Duodenal mucosa (tissue), 2 donors: ENCODE data around the gene ZFYVE1.
"Not testable (repeated sequence)": the region's sequence is repeated elsewhere in the genome, so short reads cannot be mapped to it uniquely, and the experiment has no call there.

Experiments used
- H3K27ac ChIP-seq: one replicate; pipeline ENCODE4 v1.7.0; 2013; ENCODE audit warnings: low read depth, low read length
- H3K27me3 ChIP-seq, 2 donors: one replicate each; pipeline ENCODE4 v1.7.0; 2013; ENCODE audit warnings: low read length in 2 of 2, control low read depth in 1 of 2; ENCODE audit not compliant: insufficient read depth in 2 of 2, control insufficient read depth in 1 of 2
- H3K36me3 ChIP-seq, 2 donors: one replicate each; pipeline ENCODE4 v1.7.0; 2013; ENCODE audit warnings: low read length in 2 of 2, control low read depth in 1 of 2; ENCODE audit not compliant: insufficient read depth in 2 of 2, control insufficient read depth in 1 of 2
- H3K4me1 ChIP-seq, 2 donors: one replicate each; pipeline ENCODE4 v1.7.0; 2013; ENCODE audit warnings: low read length in 2 of 2, control low read depth in 1 of 2; ENCODE audit not compliant: insufficient read depth in 2 of 2, control insufficient read depth in 1 of 2
- H3K4me3 ChIP-seq, 2 donors: one replicate each; pipeline ENCODE4 v1.7.0; 2013; ENCODE audit warnings: low read length in 2 of 2, low read depth in 1 of 2
- H3K9ac ChIP-seq, 2 donors: one replicate each; pipeline ENCODE4 v1.7.0; 2013; ENCODE audit warnings: low read length in 2 of 2, low read depth in 1 of 2
- H3K9me3 ChIP-seq, 2 donors: one replicate each; pipeline ENCODE4 v1.7.0; 2013; ENCODE audit warnings: low read length in 2 of 2, control low read depth in 1 of 2; ENCODE audit not compliant: control insufficient read depth in 1 of 2

ZFYVE1 gene

DNA sequence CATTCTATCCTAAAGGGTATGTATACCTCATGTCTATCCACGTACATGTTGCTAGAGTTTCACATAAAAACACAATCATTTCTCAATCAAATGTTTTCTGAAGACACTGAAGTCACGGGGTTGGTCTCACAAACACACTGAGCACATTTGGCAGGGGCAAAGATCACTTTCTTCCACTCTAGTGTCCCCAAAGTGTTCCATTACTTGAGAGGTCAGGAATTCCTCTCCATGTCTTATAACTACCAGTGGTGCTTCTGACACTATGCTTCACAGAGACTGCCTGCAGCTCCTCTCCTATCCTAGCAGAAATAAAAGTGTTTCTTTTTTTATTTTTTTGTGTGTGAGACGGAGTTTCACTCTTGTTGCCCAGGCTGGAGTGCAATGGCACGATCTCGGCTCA, 19.1 kb downstream of the ZFYVE1 start:
- Histone ChIP-seq H3K27me3 (no peaks in the 10 kb centered on the region), H3K27ac (no peak overlapping the region), H3K4me1 (peaks cover 0 to 3% of the 10 kb centered on the region in 2 donors), H3K36me3 (peaks cover 10 to 22% of the 10 kb centered on the region in 2 donors), H3K4me3 (no peak overlapping the region), H3K9me3 (no peaks in the 10 kb centered on the region), H3K9ac (no peak overlapping the region)

- not testable (repeated sequence) for H3K4me1 ChIP-seq, H3K9ac ChIP-seq, H3K27me3 ChIP-seq, H3K4me3 ChIP-seq, H3K27ac ChIP-seq, H3K9me3 ChIP-seq
- peaks cover 10 to 22% of the 10 kb centered on the region in 2 donors for H3K36me3 ChIP-seq
Observed at GRCh38 chr14:73004641-73005040, 22.3 kb downstream of the ZFYVE1 start.

- Histone ChIP-seq H3K36me3 (peaks cover 10 to 17% of the 10 kb centered on the region in 2 donors), H3K4me3 (no peak overlapping the region), H3K27me3 (no peaks in the 10 kb centered on the region), H3K4me1 (peaks cover 0 to under 1% of the 10 kb centered on the region in 2 donors), H3K27ac (no peak overlapping the region), H3K9me3 (no peaks in the 10 kb centered on the region), H3K9ac (no peak overlapping the region)
Observed at GRCh38 chr14:73003681-73004080, 23.2 kb downstream of the ZFYVE1 start.

DNA sequence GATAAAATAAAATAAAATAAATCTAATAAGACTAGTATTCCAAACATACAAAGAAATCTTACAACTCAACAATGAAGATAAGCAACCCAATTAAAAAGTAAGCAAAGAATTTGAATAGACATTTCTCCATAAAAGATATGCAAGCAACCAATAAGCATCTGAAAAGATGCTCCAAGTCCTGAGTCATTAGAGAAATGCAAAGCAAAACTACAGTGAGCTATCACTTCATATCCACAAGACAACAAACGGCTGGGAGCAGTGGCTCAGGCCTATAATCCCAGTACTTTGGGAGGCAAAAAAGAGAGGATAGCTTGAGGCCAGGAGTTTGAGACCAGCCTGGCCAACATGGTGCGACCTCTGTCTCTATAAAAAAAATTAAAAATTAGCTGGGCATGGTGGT, 26.8 kb downstream of the ZFYVE1 start:
- Histone ChIP-seq H3K9me3 (no peaks in the 10 kb centered on the region), H3K4me1 (no peaks in the 10 kb centered on the region), H3K27ac (no peak overlapping the region), H3K9ac (no peak overlapping the region), H3K27me3 (no peaks in the 10 kb centered on the region), H3K4me3 (no peak overlapping the region), H3K36me3 (peaks cover 15 to 35% of the 10 kb centered on the region in 2 donors)

DNA sequence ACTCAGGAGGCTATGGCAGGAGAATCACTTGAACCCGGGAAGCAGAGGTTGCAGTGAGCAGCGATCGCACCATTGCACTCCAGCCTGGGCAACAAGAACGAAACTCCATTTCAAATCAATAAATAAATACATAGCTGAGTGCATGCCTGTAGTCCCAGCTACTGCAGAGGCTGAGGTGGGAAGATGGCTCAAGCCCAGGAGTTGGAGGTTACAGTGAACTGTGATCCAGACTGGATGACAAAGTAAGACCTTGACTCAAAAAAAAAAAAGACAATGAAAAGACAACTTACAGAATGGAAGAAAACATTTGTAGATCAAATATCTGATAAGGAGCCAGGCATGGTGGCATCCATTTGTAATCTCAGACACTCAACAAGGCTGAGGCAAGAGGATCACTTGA, 27.6 kb downstream of the ZFYVE1 start:
- no peak overlapping the region for H3K27ac ChIP-seq
- H3K36me3 ChIP-seq, result peaks cover 13 to 36% of the 10 kb centered on the region in 2 donors
- no peaks in the 10 kb centered on the region for H3K4me1 ChIP-seq
- no peak overlapping the region for H3K4me3 ChIP-seq
- no peak overlapping the region for H3K9ac ChIP-seq
- H3K9me3 ChIP-seq, result no peaks in the 10 kb centered on the region
- H3K27me3 ChIP-seq, result no peaks in the 10 kb centered on the region

GRCh38 chr14:72998252-72998903, 28.5 kb downstream of the ZFYVE1 start:
- H3K27me3 ChIP-seq, result no peaks in the 10 kb centered on the region
- no peak overlapping the region for H3K27ac ChIP-seq
- H3K9ac ChIP-seq, result no peak overlapping the region
- H3K4me3 ChIP-seq, result no peak overlapping the region
- H3K36me3 ChIP-seq, result peaks cover 13 to 32% of the 10 kb centered on the region in 2 donors
- H3K9me3 ChIP-seq, result no peaks in the 10 kb centered on the region
- no peaks in the 10 kb centered on the region for H3K4me1 ChIP-seq

DNA sequence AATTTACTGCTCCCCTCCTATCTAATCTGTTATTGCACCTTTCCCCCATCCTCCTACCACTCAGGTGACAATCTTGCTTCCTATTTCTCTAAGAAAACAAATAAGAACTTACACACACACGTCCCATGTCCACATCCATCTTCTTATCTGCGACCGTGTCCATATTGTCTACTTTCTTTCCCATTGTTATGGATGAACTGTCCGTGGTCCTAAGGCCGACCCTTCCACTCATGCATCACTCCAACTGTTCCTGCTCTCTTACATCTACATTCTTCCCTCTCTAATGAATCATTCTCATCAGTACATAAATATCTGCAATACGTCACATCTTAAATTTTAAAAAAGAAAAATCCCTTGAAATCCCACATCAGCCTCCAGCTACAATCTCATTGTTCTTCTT, 30.0 kb downstream of the ZFYVE1 start:
- no peaks in the 10 kb centered on the region for H3K27me3 ChIP-seq
- H3K4me1 ChIP-seq, result no peaks in the 10 kb centered on the region
- H3K9me3 ChIP-seq, result no peaks in the 10 kb centered on the region
- no peak overlapping the region for H3K4me3 ChIP-seq
- H3K27ac ChIP-seq, result no peak overlapping the region
- H3K9ac ChIP-seq, result no peak overlapping the region
- peaks cover 13 to 42% of the 10 kb centered on the region in 2 donors for H3K36me3 ChIP-seq

GRCh38 chr14:72990171-72990570, 36.7 kb downstream of the ZFYVE1 start:
- Histone ChIP-seq H3K36me3 (peaks cover 10 to 32% of the 10 kb centered on the region in 2 donors), H3K9ac (no peak overlapping the region), H3K4me1 (no peaks in the 10 kb centered on the region), H3K27me3 (no peaks in the 10 kb centered on the region), H3K4me3 (no peak overlapping the region), H3K27ac (no peak overlapping the region), H3K9me3 (no peaks in the 10 kb centered on the region)

GRCh38 chr14:72986857-72987256, 40.0 kb downstream of the ZFYVE1 start:
- no peak overlapping the region for H3K27ac ChIP-seq
- peaks cover 14 to 31% of the 10 kb centered on the region in 2 donors for H3K36me3 ChIP-seq
- H3K27me3 ChIP-seq, result no peaks in the 10 kb centered on the region
- no peak overlapping the region for H3K4me3 ChIP-seq
- no peak overlapping the region for H3K9ac ChIP-seq
- no peaks in the 10 kb centered on the region for H3K4me1 ChIP-seq
- H3K9me3 ChIP-seq, result no peaks in the 10 kb centered on the region

- H3K4me1 ChIP-seq, result no peaks in the 10 kb centered on the region
- no peak overlapping the region for H3K27ac ChIP-seq
- H3K9me3 ChIP-seq, result no peaks in the 10 kb centered on the region
- H3K36me3 ChIP-seq, result peaks cover 12 to 32% of the 10 kb centered on the region in 2 donors
- H3K4me3 ChIP-seq, result no peak overlapping the region
- no peaks in the 10 kb centered on the region for H3K27me3 ChIP-seq
- no peak overlapping the region for H3K9ac ChIP-seq
Observed at GRCh38 chr14:72986214-72986613, 40.7 kb downstream of the ZFYVE1 start.
